Measurements from ENCODE around the gene CBX6. TPM values are rescaled to one million over a fixed set of nuclear protein-coding genes. Genes with fewer than 3 reads are reported as not detected.

Gene CBX6
- total and polyA plus RNA-seq, 9 of the 15 experiments (the other 6 are each of a cell fraction or from before 2014, with no cell fraction given) = 0.75 to 31.6 (median 8.0) TPM

DNA sequence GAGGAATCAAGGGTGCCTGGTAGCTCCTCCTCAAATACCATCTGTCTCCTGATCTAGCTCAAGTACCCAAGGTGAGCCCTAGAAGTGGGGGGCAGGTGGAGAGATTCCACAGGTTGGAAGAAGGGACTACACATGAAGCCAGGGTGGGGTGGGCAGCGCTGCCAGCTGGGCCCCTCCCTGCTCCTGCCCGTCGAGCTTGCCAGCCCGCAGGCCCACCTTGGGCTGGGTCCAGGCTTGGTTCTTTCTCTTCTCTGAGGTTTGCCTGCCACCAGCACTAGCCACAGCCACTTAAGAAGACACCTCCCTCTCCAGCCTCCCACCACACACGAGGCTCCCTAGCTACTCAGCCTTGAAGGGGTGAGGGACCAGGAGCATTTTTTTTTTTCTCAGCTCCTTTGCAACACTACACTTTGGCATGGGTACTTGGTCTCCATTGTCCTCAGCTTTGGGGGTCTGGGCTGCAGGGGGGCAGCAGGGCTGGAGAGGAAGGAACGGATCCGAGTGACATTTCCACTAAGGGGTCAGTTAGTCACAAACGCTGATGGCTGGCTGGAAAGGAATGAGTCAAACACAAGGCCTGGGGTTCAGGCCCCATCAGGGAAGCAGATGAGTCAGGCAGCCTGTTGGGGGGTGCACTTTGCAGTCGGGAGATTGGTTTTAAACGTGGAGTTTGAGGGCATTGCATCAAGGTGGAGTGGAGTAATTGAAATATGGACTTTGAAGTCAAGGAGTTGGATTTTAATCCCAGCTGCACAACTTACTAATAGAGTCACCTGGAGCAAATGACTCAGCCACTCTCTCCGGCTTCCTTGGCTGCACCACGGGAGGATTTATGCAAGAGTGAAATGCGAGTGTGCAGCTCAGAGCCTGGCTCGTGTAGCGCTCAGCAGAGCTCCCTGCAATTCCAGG is 20.8 kb downstream of the CBX6 start:
- BruUV-seq (replicated peaks) = no TSS peak
- 17% methylated on average over 11 of the region's 15 CpGs for WGBS (ENCODE audit: insufficient coverage, low coverage, missing lambda C conversion rate)
- H3K79me2 ChIP-seq (ENCODE audit: control insufficient read depth, insufficient read depth, low read length) = no peaks in the 10 kb centered on the region
- no peak overlapping the region for H3K4me3 ChIP-seq
- H3K9me1 ChIP-seq (ENCODE audit: control insufficient read depth, insufficient read depth, low read length) = peaks cover 3% of the 10 kb centered on the region
- H3K4me2 ChIP-seq (ENCODE audit: insufficient read depth, low read length) = no peak overlapping the region
- FAIRE-seq = peak; percentile 63
- H3K27me3 ChIP-seq (ENCODE audit: control insufficient read depth in 2 of 2, insufficient read depth in 2 of 2, low read length in 2 of 2) = no peaks in the 10 kb centered on the region
- in situ Hi-C loops (cut with MboI) = loop anchor here (5.0 kb wide), 1 partner anchor 84 kb away; no protein-coding TSS in a partner anchor
- H2AFZ ChIP-seq (ENCODE audit: low read depth, low read length) = no peak overlapping the region
- no peaks in the 10 kb centered on the region for H4K20me1 ChIP-seq (replicated peaks; ENCODE audit: control insufficient read depth, insufficient read depth, low read length)
- H3K4me1 ChIP-seq (replicated peaks in 1 of 2; ENCODE audit: control insufficient read depth in 2 of 2, insufficient read depth in 2 of 2, low read length in 2 of 2) = peaks cover 13 to 27% of the 10 kb centered on the region in 2 experiments; a peak in 4 of 5 replicates
- ChIA-PET CTCF (ENCODE audit: low intra/inter-chr PET ratio) (no interaction called here), POLR2A (interaction anchor here (1.7 kb wide), 1 partner anchor 12 kb away, joined by 4 read pairs; no protein-coding TSS in a partner anchor)
- intact Hi-C loops (cut with micrococcal nuclease) = no loop called here
- no peak overlapping the region for H3K9ac ChIP-seq (ENCODE audit: insufficient read depth in 1 of 2, low read depth in 2 of 2, low read length in 2 of 2)
- H3K36me3 ChIP-seq (ENCODE audit: control insufficient read depth, insufficient read depth, low read length) = no peaks in the 10 kb centered on the region
- DNase-seq (ENCODE audit: extremely low read depth in 1 of 4, low spot score in 3 of 4) = peak in 2 of 4 experiments; percentile 33 to 41
- ATAC-seq = no peak
- no peak overlapping the region for H3K27ac ChIP-seq (ENCODE audit: extremely low read depth, low read depth, low read length)
- H3K9me3 ChIP-seq (replicated peaks; ENCODE audit: control insufficient read depth, insufficient read depth, low read depth, low read length) = no peaks in the 10 kb centered on the region
- TF ChIP-seq MCM7 (IDR thresholded peaks at IDR 0.05) (no peak), DDX20 (tag; IDR thresholded peaks at IDR 0.05; ENCODE audit: low read depth) (no peak), DPF2 (IDR thresholded peaks at IDR 0.05) (peak; percentile 52; the same call in 1 of the 2 replicates), SMARCE1 (IDR thresholded peaks at IDR 0.05) (peak; percentile 36; the same call in 1 of the 2 replicates), JUND (IDR thresholded peaks at IDR 0.05; ENCODE audit: borderline replicate concordance, low read depth, low read length) (peak; percentile 23; the same call in 1 of the 2 replicates), JUND (tag; IDR thresholded peaks at IDR 0.05; ENCODE audit: borderline replicate concordance, low read depth, low read length) (no peak), SOX6 (IDR thresholded peaks at IDR 0.05) (no peak), MTA1 (IDR thresholded peaks at IDR 0.05; ENCODE audit: borderline replicate concordance) (no peak), JUN (IDR thresholded peaks at IDR 0.05; ENCODE audit: borderline replicate concordance, low read depth, low read length) (peak; percentile 22), JUN (CRISPR knock-in tag; IDR thresholded peaks at IDR 0.05; ENCODE audit: borderline replicate concordance) (no peak), SMAD4 (CRISPR knock-in tag; conservative IDR thresholded peaks at IDR 0.05) (no peak), FOSL1 (tag; conservative IDR thresholded peaks at IDR 0.05) (peak; percentile 78), ZNF780A (CRISPR knock-in tag; IDR thresholded peaks at IDR 0.05) (no peak), ZBTB7A (IDR thresholded peaks at IDR 0.05; ENCODE audit: borderline replicate concordance, control insufficient read depth, low read depth, low read length) (0 out of 2 replicates have a peak, but pooled peaks have one; percentile 12), ARID1B (IDR thresholded peaks at IDR 0.05) (peak; percentile 33; the same call in 1 of the 2 replicates)
- TF ChIP-seq, protein P1, sequence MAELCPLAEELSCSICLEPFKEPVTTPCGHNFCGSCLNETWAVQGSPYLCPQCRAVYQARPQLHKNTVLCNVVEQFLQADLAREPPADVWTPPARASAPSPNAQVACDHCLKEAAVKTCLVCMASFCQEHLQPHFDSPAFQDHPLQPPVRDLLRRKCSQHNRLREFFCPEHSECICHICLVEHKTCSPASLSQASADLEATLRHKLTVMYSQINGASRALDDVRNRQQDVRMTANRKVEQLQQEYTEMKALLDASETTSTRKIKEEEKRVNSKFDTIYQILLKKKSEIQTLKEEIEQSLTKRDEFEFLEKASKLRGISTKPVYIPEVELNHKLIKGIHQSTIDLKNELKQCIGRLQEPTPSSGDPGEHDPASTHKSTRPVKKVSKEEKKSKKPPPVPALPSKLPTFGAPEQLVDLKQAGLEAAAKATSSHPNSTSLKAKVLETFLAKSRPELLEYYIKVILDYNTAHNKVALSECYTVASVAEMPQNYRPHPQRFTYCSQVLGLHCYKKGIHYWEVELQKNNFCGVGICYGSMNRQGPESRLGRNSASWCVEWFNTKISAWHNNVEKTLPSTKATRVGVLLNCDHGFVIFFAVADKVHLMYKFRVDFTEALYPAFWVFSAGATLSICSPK (IDR thresholded peaks at IDR 0.05; ENCODE audit: borderline replicate concordance) = no peak
- TF ChIP-seq, protein P2, sequence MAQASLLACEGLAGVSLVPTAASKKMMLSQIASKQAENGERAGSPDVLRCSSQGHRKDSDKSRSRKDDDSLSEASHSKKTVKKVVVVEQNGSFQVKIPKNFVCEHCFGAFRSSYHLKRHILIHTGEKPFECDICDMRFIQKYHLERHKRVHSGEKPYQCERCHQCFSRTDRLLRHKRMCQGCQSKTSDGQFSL (CRISPR knock-in tag; IDR thresholded peaks at IDR 0.05) = peak; percentile 87
- TF ChIP-seq, protein P2 (tag; IDR thresholded peaks at IDR 0.05) = no peak
- TF ChIP-seq, protein P3, sequence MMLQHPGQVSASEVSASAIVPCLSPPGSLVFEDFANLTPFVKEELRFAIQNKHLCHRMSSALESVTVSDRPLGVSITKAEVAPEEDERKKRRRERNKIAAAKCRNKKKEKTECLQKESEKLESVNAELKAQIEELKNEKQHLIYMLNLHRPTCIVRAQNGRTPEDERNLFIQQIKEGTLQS (IDR thresholded peaks at IDR 0.05) = peak; percentile 54
- TF ChIP-seq, protein P3 (CRISPR knock-in tag; conservative IDR thresholded peaks at IDR 0.05) = no peak

Data from K562 (cell line).